CD8-positive, alpha-beta memory T cell (primary cell): ENCODE data around the gene PPARA. TPM values are rescaled to one million over a fixed set of nuclear protein-coding genes. Genes with fewer than 3 reads are reported as not detected.
A peak's percentile ranks its signal among the peaks of the same experiment; 100 is the strongest.

ENCODE experiments used
- CTCF ChIA-PET: fragments of 350-600 bp; sonication (Branson Sonifier 250); formaldehyde crosslinking; loops from one replicate; lab custom pipeline; 2021; ENCODE audit warnings: antibody characterized with exemption; lab: Charles Lee
- POLR2A ChIA-PET: fragments of 350-600 bp; sonication (Branson Sonifier 250); formaldehyde crosslinking; loops from one replicate; lab custom pipeline; 2021; ENCODE audit warnings: antibody characterized with exemption; lab: Charles Lee
- DNase-seq, 5 donors: peaks; one replicate each; pipeline versions ENCODE4 v3.0.0 to v3.0.0-alpha.2; 2020 to 2022; ENCODE audit warnings: mixed read lengths in 1 of 5
- H3K27ac ChIP-seq: one replicate; pipeline ENCODE4 v1.7.0; 2013; ENCODE audit warnings: low read depth, mild to moderate bottlenecking, low read length, moderate library complexity
- H3K27me3 ChIP-seq: 2 replicates; pipeline ENCODE4 v1.7.0; 2013; ENCODE audit warnings: low read length, mild to moderate bottlenecking; ENCODE audit not compliant: insufficient read depth, poor library complexity, severe bottlenecking
- H3K36me3 ChIP-seq: 2 replicates; pipeline ENCODE4 v1.7.0; 2013; ENCODE audit warnings: mild to moderate bottlenecking, low read length, moderate library complexity; ENCODE audit not compliant: insufficient read depth
- H3K4me1 ChIP-seq: 2 replicates; pipeline ENCODE4 v1.7.0; 2013; ENCODE audit warnings: mild to moderate bottlenecking, low read length, moderate library complexity; ENCODE audit not compliant: insufficient read depth
- H3K4me3 ChIP-seq: 2 replicates; pipeline ENCODE4 v1.7.0; 2013; ENCODE audit warnings: mild to moderate bottlenecking, low read length
- H3K9me3 ChIP-seq: 2 replicates; pipeline ENCODE4 v1.7.0; 2013; ENCODE audit warnings: mild to moderate bottlenecking, low read length
- H3K27ac Mint-ChIP-seq, 8 donors: one replicate each; pipeline ENCODE4 v1.8.0; 2020 to 2021; ENCODE audit warnings: mixed read lengths in 8 of 8, mild to moderate bottlenecking in 6 of 8, inconsistent platforms in 3 of 8, moderate library complexity in 3 of 8
- H3K27me3 Mint-ChIP-seq, 2 donors: one replicate each; pipeline ENCODE4 v1.8.0; 2020 to 2021; ENCODE audit warnings: mixed read lengths in 2 of 2, mild to moderate bottlenecking in 1 of 2, moderate library complexity in 1 of 2
- H3K36me3 Mint-ChIP-seq, 3 donors: one replicate each; pipeline ENCODE4 v1.8.0; 2020 to 2021; ENCODE audit warnings: mixed read lengths in 3 of 3, inconsistent platforms in 1 of 3, mild to moderate bottlenecking in 1 of 3
- H3K4me1 Mint-ChIP-seq, 3 donors: one replicate each; pipeline ENCODE4 v1.8.0; 2020 to 2021; ENCODE audit warnings: mixed read lengths in 3 of 3, inconsistent platforms in 1 of 3, mild to moderate bottlenecking in 1 of 3
- H3K4me3 Mint-ChIP-seq, 7 donors: one replicate each; pipeline ENCODE4 v1.8.0; 2020 to 2021; ENCODE audit warnings: mixed read lengths in 7 of 7, mild to moderate bottlenecking in 6 of 7, moderate library complexity in 4 of 7, inconsistent platforms in 2 of 7
- H3K9me3 Mint-ChIP-seq, 5 donors: one replicate each; pipeline ENCODE4 v1.8.0; 2020 to 2022; ENCODE audit warnings: mixed read lengths in 5 of 5, mild to moderate bottlenecking in 3 of 5, moderate library complexity in 2 of 5, inconsistent platforms in 1 of 5
- polyA plus RNA-seq: library from polyadenylated mRNA; unstranded; fragments of 300-500 nt; fragmentation: Illumina TruSeq; gene quantifications from one replicate; pipeline ENCODE4 v1.2.3, GENCODE V29; 2021
- total RNA-seq, 2 experiments: library from RNA; stranded (reverse); gene quantifications; one replicate each; pipeline ENCODE4 v1.2.3, GENCODE V29; 2021

Gene PPARA
- total and polyA plus RNA-seq, 3 experiments from 2014 or later, result 10.1 to 12.9 (median 11.2) TPM

- Mint-ChIP-seq H3K4me3 (no peak overlapping the region), H3K27ac (peak overlapping the region in 1 of 8 donors; percentile 26), H3K4me1 (peaks cover 3 to 11% (median 9%) of the 10 kb centered on the region in 3 donors), H3K27me3 (peaks cover 0 to 2% of the 10 kb centered on the region in 2 donors), H3K9me3 (no peaks in the 10 kb centered on the region), H3K36me3 (peaks cover 11 to 56% (median 17%) of the 10 kb centered on the region in 3 donors)
- H3K27ac ChIP-seq, result no peak overlapping the region
- POLR2A ChIA-PET, result no interaction called here
- H3K9me3 ChIP-seq, result no peaks in the 10 kb centered on the region
- no peak for DNase-seq
- peaks cover 6% of the 10 kb centered on the region for H3K36me3 ChIP-seq
- H3K4me1 ChIP-seq, result peaks cover 5% of the 10 kb centered on the region
- H3K4me3 ChIP-seq, result no peak overlapping the region
- H3K27me3 ChIP-seq, result no peaks in the 10 kb centered on the region
- CTCF ChIA-PET, result no interaction called here
Observed at GRCh38 chr22:46220921-46221320, 70.6 kb downstream of the PPARA start.

DNA sequence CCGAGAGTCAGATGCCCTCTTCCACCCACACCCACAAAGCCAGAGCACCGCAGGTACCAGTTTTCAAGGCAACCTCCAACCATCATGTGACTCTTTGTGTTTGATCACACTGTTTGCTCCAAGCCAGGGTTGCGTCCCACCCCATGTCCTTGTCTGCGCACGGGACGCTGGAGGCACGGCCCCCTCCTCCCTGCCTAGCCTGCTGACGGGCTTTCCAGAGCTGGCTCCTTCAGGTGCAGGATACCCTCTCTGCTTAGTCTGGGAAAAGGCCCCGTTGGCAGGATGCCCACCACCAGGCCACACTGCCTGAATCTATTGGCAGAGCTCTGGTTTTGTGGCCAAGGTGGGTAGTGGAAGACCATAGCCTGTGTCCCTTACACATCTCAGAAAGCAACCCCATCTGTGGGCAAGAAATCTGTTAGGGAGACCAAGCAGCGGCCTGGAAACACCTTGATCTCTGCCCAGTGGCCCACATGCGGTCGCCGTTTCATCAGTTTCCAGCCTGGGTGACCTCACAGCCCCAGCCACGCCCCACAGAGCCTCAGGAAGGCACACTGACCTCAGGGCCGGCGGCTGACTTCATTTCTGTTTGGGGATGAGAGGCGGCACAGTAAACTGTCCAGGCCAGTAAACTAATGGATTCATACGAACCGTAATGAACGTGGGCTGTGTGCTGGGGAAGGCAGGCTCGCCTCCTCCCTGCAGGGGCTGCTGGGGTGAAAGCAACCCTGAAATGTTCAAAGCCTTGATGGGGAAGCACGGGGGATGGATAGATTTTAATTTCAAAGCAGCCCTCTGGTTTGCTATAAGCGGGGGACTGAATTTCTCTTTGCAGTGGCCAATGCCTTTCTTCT, 73.9 kb downstream of the PPARA start:
- no peak for DNase-seq
- ChIA-PET POLR2A (no interaction called here), CTCF (no interaction called here)
- Histone ChIP-seq H3K27ac (no peak overlapping the region), H3K4me3 (no peak overlapping the region), H3K9me3 (no peaks in the 10 kb centered on the region), H3K4me1 (peaks cover 5% of the 10 kb centered on the region), H3K27me3 (no peaks in the 10 kb centered on the region), H3K36me3 (peaks cover 6% of the 10 kb centered on the region)
- peaks cover 3 to 7% (median 6%) of the 10 kb centered on the region in 3 donors for H3K4me1 Mint-ChIP-seq
- H3K9me3 Mint-ChIP-seq, result no peaks in the 10 kb centered on the region
- no peak overlapping the region for H3K4me3 Mint-ChIP-seq
- peaks cover 0 to 2% of the 10 kb centered on the region in 2 donors for H3K27me3 Mint-ChIP-seq
- H3K36me3 Mint-ChIP-seq, result peaks cover 9 to 31% (median 16%) of the 10 kb centered on the region in 3 donors
- H3K27ac Mint-ChIP-seq, result peak overlapping the region in 2 of 8 donors; percentile 56 to 74

GRCh38 chr22:46224898-46225290, 74.6 kb downstream of the PPARA start:
- H3K9me3 Mint-ChIP-seq, result no peaks in the 10 kb centered on the region

GRCh38 chr22:46225631-46226030, 75.3 kb downstream of the PPARA start:
- Histone ChIP-seq H3K27me3 (no peaks in the 10 kb centered on the region), H3K9me3 (no peaks in the 10 kb centered on the region), H3K36me3 (peaks cover 6% of the 10 kb centered on the region), H3K4me3 (no peak overlapping the region), H3K27ac (no peak overlapping the region), H3K4me1 (no peaks in the 10 kb centered on the region)
- Mint-ChIP-seq H3K4me3 (no peak overlapping the region), H3K27ac (peak overlapping the region in 3 of 8 donors; percentile 33 to 54 (median 45)), H3K9me3 (no peaks in the 10 kb centered on the region), H3K27me3 (peaks cover 0 to 2% of the 10 kb centered on the region in 2 donors), H3K36me3 (peaks cover 4 to 20% (median 11%) of the 10 kb centered on the region in 3 donors), H3K4me1 (no peaks in the 10 kb centered on the region)
- CTCF ChIA-PET, result no interaction called here
- POLR2A ChIA-PET, result no interaction called here
- no peak for DNase-seq

More at GRCh38 chr22:46224898-46225290, 74.6 kb downstream of the PPARA start:
- H3K9me3 ChIP-seq, result no peaks in the 10 kb centered on the region
- ChIA-PET POLR2A (no interaction called here), CTCF (no interaction called here)
- Mint-ChIP-seq H3K27ac (peak overlapping the region in 1 of 8 donors; percentile 54), H3K4me1 (peaks cover 0 to under 1% (median under 1%) of the 10 kb centered on the region in 3 donors), H3K36me3 (peaks cover 4 to 25% (median 11%) of the 10 kb centered on the region in 3 donors), H3K4me3 (no peak overlapping the region), H3K27me3 (peaks cover 0 to 2% of the 10 kb centered on the region in 2 donors)
- H3K36me3 ChIP-seq, result peaks cover 6% of the 10 kb centered on the region
- H3K27me3 ChIP-seq, result no peaks in the 10 kb centered on the region
- H3K27ac ChIP-seq, result no peak overlapping the region
- H3K4me1 ChIP-seq, result peaks cover 1% of the 10 kb centered on the region
- no peak for DNase-seq
- H3K4me3 ChIP-seq, result no peak overlapping the region

DNA sequence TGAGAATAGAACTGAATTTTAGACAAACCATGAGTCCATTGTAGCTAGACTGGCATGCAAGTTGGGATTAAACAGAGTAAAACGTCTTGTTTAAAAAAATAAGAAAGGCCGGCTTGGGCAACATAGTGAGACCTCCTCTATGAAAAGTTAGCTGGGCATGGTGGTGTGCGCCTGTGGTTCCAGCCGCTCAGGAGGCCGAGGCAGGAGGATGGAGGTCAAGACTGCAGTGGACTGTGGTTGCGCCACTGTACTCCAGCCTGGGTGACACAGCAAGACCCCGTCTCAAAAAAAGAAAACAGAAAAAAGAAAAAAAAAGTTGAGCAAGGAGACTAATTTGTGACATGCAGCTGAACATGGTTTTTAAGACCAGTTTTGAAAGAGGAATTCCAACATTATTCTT, 76.3 kb downstream of the PPARA start:
- Histone ChIP-seq H3K9me3 (no peaks in the 10 kb centered on the region), H3K4me1 (no peaks in the 10 kb centered on the region), H3K27me3 (no peaks in the 10 kb centered on the region), H3K4me3 (no peak overlapping the region), H3K36me3 (peaks cover 6% of the 10 kb centered on the region), H3K27ac (no peak overlapping the region)
- DNase-seq, result no peak
- CTCF ChIA-PET, result no interaction called here
- Mint-ChIP-seq H3K4me1 (no peaks in the 10 kb centered on the region), H3K27ac (peak overlapping the region in 1 of 8 donors; percentile 89), H3K27me3 (peaks cover 0 to 2% of the 10 kb centered on the region in 2 donors), H3K9me3 (no peaks in the 10 kb centered on the region), H3K36me3 (peaks cover 4 to 17% (median 11%) of the 10 kb centered on the region in 3 donors), H3K4me3 (no peak overlapping the region)
- POLR2A ChIA-PET, result no interaction called here

- Mint-ChIP-seq H3K27ac (no peak overlapping the region), H3K36me3 (peaks cover 4 to 15% (median 7%) of the 10 kb centered on the region in 3 donors), H3K4me3 (no peak overlapping the region), H3K4me1 (no peaks in the 10 kb centered on the region), H3K9me3 (no peaks in the 10 kb centered on the region), H3K27me3 (peaks cover 0 to 2% of the 10 kb centered on the region in 2 donors)
- no peak for DNase-seq
- ChIA-PET CTCF (no interaction called here), POLR2A (no interaction called here)
- no peak overlapping the region for H3K27ac ChIP-seq
- no peak overlapping the region for H3K4me3 ChIP-seq
- no peaks in the 10 kb centered on the region for H3K27me3 ChIP-seq
- H3K36me3 ChIP-seq, result no peaks in the 10 kb centered on the region
- H3K9me3 ChIP-seq, result no peaks in the 10 kb centered on the region
- H3K4me1 ChIP-seq, result no peaks in the 10 kb centered on the region
Observed at GRCh38 chr22:46229701-46230100, 79.4 kb downstream of the PPARA start.

- Mint-ChIP-seq H3K4me1 (no peaks in the 10 kb centered on the region), H3K27me3 (no peaks in the 10 kb centered on the region), H3K27ac (no peak overlapping the region), H3K9me3 (no peaks in the 10 kb centered on the region), H3K4me3 (no peak overlapping the region), H3K36me3 (peaks cover 4 to 19% (median 12%) of the 10 kb centered on the region in 3 donors)
- Histone ChIP-seq H3K27ac (no peak overlapping the region), H3K27me3 (no peaks in the 10 kb centered on the region), H3K4me3 (no peak overlapping the region), H3K4me1 (no peaks in the 10 kb centered on the region), H3K9me3 (no peaks in the 10 kb centered on the region), H3K36me3 (no peaks in the 10 kb centered on the region)
- ChIA-PET POLR2A (no interaction called here), CTCF (no interaction called here)
- DNase-seq, result no peak
Observed at GRCh38 chr22:46230262-46230901, 80.1 kb downstream of the PPARA start.

GRCh38 chr22:46233231-46233630, 82.9 kb downstream of the PPARA start:
- no peak for DNase-seq
- Mint-ChIP-seq H3K36me3 (peaks cover 0 to 38% (median 14%) of the 10 kb centered on the region in 3 donors), H3K9me3 (no peaks in the 10 kb centered on the region), H3K27me3 (no peaks in the 10 kb centered on the region), H3K4me3 (no peak overlapping the region), H3K4me1 (peaks cover 0 to 2% (median 0%) of the 10 kb centered on the region in 3 donors), H3K27ac (no peak overlapping the region)
- H3K36me3 ChIP-seq, result no peaks in the 10 kb centered on the region
- H3K4me1 ChIP-seq, result no peaks in the 10 kb centered on the region
- no peak overlapping the region for H3K27ac ChIP-seq
- H3K4me3 ChIP-seq, result no peak overlapping the region
- H3K27me3 ChIP-seq, result no peaks in the 10 kb centered on the region
- POLR2A ChIA-PET, result no interaction called here
- CTCF ChIA-PET, result no interaction called here
- no peaks in the 10 kb centered on the region for H3K9me3 ChIP-seq
